Measurements from ENCODE around the gene INSIG2.
A peak's percentile ranks its signal among the peaks of the same experiment; 100 is the strongest.

Gene INSIG2

DNA sequence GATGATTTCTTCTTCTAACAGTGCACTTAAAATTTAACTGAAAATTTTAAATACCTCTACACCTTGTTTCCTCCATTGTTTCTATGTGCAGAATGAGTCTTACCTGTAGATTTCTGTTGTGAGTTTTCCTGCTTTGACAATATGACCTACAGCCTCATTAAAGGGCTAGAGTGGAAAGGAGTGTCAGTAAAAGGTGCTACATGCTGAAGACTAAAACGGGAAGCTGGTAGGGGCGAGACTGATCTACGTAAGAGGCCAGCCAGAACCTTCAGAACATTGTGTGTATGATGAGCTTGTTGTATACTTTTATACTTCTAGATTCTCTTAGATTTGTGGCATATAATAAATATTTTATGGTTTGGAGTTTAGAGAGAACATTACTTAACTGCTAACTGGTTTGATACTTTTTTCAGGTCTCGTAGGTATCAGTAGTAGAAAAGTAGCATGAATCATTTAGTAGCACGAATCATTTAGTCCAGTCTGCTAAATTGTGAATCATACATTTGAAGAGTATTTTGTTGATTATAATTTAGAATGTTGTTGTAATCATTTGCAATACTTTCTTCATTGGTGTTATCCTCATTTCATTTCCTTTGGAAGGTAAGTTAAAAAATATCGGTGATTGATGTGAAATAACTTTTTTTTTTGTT is 14.3 kb downstream of the INSIG2 start:
- no peak for DNase-seq

GRCh38 chr2:118103951-118104940 is 16.0 kb downstream of the INSIG2 start:
- DNase-seq, result no peak

- no peak for DNase-seq
These were observed 17.2 kb downstream of the INSIG2 start for GRCh38 chr2:118105497-118105896.

- no peak for DNase-seq
These were observed 18.7 kb downstream of the INSIG2 start for GRCh38 chr2:118106926-118107325.

DNA sequence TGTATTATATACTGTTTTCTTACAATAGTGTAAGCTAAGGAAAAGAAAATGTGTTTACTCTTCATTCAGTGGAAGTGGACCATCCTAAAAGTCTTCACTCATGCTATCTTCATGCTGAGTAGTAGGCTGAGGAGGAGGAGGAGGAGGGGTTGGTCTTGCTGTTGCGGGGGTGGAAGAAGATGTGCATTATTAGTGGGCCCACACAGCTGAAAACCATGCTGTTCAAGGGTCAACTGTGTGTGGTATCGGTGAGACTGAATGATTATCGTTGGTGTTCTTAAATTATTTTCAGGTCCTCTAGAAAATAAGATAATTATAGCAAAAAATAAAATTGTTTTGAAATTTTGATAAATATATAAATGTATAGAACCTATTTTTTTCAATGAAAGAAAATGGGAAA is 22.0 kb downstream of the INSIG2 start:
- no peak for DNase-seq

GRCh38 chr2:118110991-118111390 is 22.7 kb downstream of the INSIG2 start:
- no peak for DNase-seq

DNA sequence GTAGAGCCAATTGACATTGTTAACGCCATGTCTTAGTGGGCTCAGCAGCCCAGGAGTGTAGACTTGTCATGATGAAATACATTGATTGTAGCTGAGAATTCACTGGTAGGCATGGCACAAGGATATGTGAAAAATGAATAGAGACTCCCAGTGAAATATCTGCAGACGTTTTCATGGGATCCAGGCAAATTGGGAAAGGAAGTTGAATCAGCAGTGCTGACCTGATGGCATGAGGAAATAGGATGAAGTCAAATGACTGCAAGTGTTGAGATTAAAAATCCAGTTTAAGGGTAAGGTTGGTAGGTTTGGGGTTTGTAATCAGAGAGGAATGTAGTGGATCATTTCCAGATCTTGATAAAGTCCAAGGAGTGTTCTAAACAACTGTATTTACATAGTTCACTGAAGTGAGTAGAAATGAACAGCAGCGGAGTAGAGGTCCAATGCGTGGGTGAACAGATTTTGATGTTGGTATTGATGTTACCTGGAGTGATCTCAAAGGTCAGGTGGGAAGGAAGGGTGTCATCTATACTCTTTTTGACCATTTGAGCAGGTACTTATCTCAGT is 24.6 kb downstream of the INSIG2 start:
- DNase-seq, result no peak

DNA sequence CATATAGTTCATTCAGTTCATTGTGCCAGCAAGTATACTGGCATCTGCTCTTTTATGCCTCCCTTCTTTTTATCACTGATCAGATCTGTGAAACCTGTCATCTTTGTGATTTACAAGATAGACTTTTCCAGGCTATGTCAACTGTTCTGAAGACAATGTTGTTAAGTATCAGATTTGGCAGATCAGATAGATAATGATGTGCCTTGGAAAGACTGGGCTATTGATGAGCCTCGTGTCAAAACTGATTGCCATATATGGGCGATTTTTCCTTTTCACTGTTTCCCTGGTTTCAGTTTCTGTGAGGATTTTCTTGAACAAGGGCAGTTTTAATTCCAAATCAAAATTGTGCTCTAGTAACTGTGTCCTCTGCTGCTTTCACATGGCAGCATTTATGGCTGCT is 26.6 kb downstream of the INSIG2 start:
- DNase-seq, result no peak

GRCh38 chr2:118115761-118116160 is 27.5 kb downstream of the INSIG2 start:
- no peak for DNase-seq

GRCh38 chr2:118118479-118118878 is 30.2 kb downstream of the INSIG2 start:
- DNase-seq, result no peak

- DNase-seq, result no peak
These were observed 31.0 kb downstream of the INSIG2 start for GRCh38 chr2:118119158-118119727.

GRCh38 chr2:118119761-118120400 is 31.6 kb downstream of the INSIG2 start:
- no peak for DNase-seq

DNA sequence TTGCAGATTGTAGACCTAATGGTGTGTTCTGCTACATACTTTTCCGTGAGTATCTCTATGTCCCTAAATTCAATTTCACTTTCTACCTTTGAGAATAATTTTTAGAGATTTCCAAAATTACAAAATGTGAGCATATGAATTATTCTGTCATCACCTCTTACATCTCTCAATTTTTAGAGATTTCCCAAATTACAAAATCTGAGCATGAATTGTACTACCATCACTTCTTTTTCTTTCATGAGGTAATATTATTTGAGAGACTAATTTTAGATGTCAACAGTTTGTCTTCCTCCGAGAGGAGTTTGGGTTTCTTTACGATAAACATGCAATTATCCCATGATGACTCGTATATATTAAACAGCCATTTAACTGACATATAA is 32.1 kb downstream of the INSIG2 start:
- no peak for DNase-seq

DNA sequence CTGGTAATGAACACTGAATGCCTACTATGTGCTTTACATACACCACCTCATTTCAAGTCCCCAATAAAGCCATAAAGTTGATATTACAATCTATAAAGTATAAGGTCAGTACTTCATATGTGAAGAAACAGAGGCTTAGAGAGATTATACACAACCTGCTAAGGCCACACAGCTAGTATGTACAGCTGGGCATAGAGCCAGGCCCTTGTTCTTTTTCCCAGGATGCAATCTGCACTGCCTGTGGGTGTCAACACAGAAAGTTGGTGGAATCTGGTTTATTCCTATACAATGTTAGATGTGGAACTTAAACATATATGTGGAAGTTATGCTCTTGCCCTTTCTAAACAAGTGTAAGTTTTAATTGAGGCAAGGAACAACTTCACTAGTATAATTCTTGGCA is 32.8 kb downstream of the INSIG2 start:
- DNase-seq, result no peak

- DNase-seq, result no peak
These were observed 33.8 kb downstream of the INSIG2 start for GRCh38 chr2:118121986-118122524.

DNA sequence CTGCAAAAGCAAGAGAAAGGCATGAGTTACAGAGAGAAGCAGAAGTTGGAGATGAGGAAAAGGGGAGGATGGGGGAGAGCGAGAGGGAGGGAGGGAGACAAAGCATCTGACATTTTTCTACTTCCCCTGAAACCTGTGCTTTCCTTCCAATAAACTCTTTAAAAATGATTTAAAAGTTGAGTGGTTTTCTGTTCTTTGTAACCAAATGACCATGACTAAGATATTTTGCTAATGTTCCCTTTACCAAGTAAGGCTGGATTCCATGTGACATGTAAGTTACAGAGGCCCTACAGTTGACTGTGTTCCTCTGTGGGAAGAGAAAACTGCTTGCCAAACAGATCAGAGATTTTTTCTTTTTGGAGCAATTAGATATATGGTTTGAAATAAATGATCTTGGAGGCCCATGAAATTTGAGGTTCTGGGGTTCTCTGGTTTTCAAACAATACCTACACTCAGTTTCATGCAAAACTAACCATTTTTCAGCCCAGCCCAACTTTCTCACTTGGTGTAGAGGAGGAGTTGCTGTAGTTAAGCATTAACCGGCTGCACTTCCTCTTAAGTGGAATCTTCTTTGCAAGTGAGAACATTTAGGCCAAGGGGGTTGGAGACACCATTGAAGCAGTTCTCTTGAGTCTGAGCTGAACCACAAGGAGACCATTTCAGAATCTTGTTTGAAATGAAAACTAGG is 34.5 kb downstream of the INSIG2 start:
- no peak for DNase-seq

DNA sequence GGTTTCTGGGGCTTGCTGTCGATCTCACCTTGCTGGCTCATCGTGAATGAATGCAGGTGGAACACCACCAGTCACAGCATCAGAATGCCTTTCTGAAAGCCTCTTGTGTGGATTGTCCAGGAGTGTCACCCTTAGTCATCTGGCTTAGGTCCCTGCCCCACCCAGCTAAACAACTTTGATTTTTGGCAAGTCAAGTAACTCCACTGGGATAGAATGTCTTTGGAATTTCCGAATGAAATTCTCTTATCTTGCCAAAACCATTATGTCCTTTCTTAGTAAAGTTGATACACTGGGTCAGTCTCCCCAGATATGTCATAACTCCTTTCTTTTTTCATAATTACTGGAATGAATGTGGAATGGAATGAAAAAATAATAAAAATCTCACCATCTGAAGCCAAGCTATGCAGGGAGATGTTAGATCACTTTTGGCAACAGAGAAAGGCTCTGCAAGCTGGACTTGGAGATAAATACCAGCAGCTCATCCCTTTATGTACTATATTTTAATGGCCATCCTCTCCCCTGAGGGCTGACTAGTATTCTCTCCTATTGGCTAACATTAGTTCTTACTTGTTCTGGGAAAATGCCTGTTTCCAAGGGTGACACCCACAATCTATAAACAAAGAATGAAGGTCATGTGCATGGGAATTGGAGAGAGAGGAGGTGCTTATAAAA is 35.4 kb downstream of the INSIG2 start:
- no peak for DNase-seq

GRCh38 chr2:118124288-118124891 is 36.1 kb downstream of the INSIG2 start:
- DNase-seq, result peak; percentile 31

GRCh38 chr2:118127250-118127649 is 39.0 kb downstream of the INSIG2 start:
- no peak for DNase-seq

GRCh38 chr2:118128826-118129225 is 40.6 kb downstream of the INSIG2 start:
- DNase-seq, result no peak

GRCh38 chr2:118130385-118130784 is 42.1 kb downstream of the INSIG2 start:
- DNase-seq, result no peak
